ENCODE measurements around the gene CT45A5. TPM values are rescaled to one million over a fixed set of nuclear protein-coding genes. Genes with fewer than 3 reads are reported as not detected.

CT45A5 gene, protein sequence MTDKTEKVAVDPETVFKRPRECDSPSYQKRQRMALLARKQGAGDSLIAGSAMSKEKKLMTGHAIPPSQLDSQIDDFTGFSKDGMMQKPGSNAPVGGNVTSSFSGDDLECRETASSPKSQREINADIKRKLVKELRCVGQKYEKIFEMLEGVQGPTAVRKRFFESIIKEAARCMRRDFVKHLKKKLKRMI
- total RNA-seq = not detected in 2 replicates

DNA sequence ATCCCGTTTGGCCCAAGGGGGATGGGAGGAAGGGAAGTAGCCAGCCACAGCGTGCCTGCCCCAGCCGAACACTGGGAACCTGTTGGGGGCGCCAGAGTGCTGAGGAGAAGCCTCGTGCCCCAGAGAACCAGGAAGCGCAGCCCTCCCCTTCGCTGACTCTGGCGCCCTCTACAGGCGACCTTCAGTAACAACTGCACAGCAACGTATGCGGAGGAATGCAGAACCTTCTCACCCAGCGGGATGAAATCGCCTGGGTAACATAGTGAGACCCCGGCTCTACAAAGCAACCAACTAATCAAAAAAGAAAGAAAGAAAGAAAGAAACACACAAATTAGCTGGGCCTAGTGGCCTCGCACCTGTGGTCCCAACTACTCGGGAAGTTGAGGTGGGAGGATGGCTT is at the start of gene CT45A5:
CT45A5 (minus strand) TSS at position 101 of the 400 bp plus-strand sequence. CDS start 3,774 bp downstream, outside the sequence.

DNA sequence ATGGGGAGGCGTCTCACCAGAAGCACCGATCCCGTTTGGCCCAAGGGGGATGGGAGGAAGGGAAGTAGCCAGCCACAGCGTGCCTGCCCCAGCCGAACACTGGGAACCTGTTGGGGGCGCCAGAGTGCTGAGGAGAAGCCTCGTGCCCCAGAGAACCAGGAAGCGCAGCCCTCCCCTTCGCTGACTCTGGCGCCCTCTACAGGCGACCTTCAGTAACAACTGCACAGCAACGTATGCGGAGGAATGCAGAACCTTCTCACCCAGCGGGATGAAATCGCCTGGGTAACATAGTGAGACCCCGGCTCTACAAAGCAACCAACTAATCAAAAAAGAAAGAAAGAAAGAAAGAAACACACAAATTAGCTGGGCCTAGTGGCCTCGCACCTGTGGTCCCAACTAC is 34.6 kb upstream of the CT45A5 start, which contains the start of gene CT45A2:
CT45A2 (minus strand) TSS at position 101 of the 400 bp plus-strand sequence. CDS start 3,747 bp downstream, outside the sequence.

DNA sequence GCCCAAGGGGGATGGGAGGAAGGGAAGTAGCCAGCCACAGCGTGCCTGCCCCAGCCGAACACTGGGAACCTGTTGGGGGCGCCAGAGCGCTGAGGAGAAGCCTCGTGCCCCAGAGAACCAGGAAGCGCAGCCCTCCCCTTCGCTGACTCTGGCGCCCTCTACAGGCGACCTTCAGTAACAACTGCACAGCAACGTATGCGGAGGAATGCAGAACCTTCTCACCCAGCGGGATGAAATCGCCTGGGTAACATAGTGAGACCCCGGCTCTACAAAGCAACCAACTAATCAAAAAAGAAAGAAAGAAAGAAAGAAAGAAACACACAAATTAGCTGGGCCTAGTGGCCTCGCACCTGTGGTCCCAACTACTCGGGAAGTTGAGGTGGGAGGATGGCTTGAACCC is 17.4 kb upstream of the CT45A5 start, which contains the start of gene CT45A6:
CT45A6 (minus strand) TSS at position 101 of the 400 bp plus-strand sequence. CDS start 3,794 bp downstream, outside the sequence.

DNA sequence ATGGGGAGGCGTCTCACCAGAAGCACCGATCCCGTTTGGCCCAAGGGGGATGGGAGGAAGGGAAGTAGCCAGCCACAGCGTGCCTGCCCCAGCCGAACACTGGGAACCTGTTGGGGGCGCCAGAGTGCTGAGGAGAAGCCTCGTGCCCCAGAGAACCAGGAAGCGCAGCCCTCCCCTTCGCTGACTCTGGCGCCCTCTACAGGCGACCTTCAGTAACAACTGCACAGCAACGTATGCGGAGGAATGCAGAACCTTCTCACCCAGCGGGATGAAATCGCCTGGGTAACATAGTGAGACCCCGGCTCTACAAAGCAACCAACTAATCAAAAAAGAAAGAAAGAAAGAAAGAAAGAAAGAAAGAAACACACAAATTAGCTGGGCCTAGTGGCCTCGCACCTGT is 17.2 kb downstream of the CT45A5 start, which contains the start of gene CT45A3:
CT45A3 (minus strand) TSS at position 101 of the 400 bp plus-strand sequence. CDS start 3,747 bp downstream, outside the sequence.

Other genes starting within 250 kb of the CT45A5 start
- gene CT45A1, start 71.9 kb downstream of the CT45A5 start, total RNA-seq = not detected in 2 replicates
- gene CT45A3, start 17.3 kb downstream of the CT45A5 start, total RNA-seq = not detected in 2 replicates
- gene CT45A6, start 17.3 kb upstream of the CT45A5 start, total RNA-seq = not detected in 2 replicates
- not detected in 2 replicates for gene CT45A2, start 34.5 kb upstream of the CT45A5 start, total RNA-seq
- gene CT45A7, start 51.8 kb upstream of the CT45A5 start, total RNA-seq = not detected in 2 replicates
- gene CT45A8, start 69.0 kb upstream of the CT45A5 start, total RNA-seq = not detected in 2 replicates
- not detected in 2 replicates for gene CT45A9, start 86.3 kb upstream of the CT45A5 start, total RNA-seq
- gene CT45A10, start 107.9 kb upstream of the CT45A5 start, total RNA-seq = not detected in 2 replicates
- gene SAGE1, start 108.2 kb upstream of the CT45A5 start, total RNA-seq = not detected in 2 replicates
- gene MMGT1, start 188.5 kb upstream of the CT45A5 start, total RNA-seq = 9.1 and 9.3 TPM in 2 replicates
- 29.2 and 38.4 TPM in 2 replicates for gene SLC9A6, start 199.9 kb upstream of the CT45A5 start, total RNA-seq